WERI-Rb-1 (cell line): ENCODE data around the gene CIROP.

Experiments
- DNase-seq: peaks from one replicate; pipeline ENCODE4 v3.0.0-alpha.2; 2020
- H3K27ac ChIP-seq: fragments of 250-450 bp; sonication (Bioruptor Pico); 2 replicates; pipeline ENCODE4 v1.5.1; 2020; ENCODE audit warnings: mild to moderate bottlenecking, moderate library complexity
- H3K27me3 ChIP-seq: fragments of 250-450 bp; sonication (Bioruptor Pico); 2 replicates; pipeline ENCODE4 v1.5.1; 2021; ENCODE audit warnings: mild to moderate bottlenecking, low read depth, moderate library complexity; ENCODE audit not compliant: insufficient read depth, severe bottlenecking
- H3K36me3 ChIP-seq: fragments of 250-450 bp; sonication (Bioruptor Pico); 2 replicates; pipeline ENCODE4 v1.5.1; 2020; ENCODE audit warnings: mild to moderate bottlenecking, moderate library complexity
- H3K4me3 ChIP-seq: 2 replicates; pipeline ENCODE4 v1.5.1; 2011; ENCODE audit warnings: low read depth, mild to moderate bottlenecking, control low read depth, low read length
- H3K9me3 ChIP-seq: fragments of 250-450 bp; sonication (Bioruptor Pico); 2 replicates; pipeline ENCODE4 v1.5.1; 2021; ENCODE audit warnings: mild to moderate bottlenecking, moderate library complexity; ENCODE audit not compliant: severe bottlenecking
- CTCF ChIP-seq: IDR thresholded peaks from 2 replicates; pipeline ENCODE4 v1.5.1; 2011; ENCODE audit warnings: low read depth, mild to moderate bottlenecking, control low read depth, inconsistent platforms, low read length

The CIROP gene

GRCh38 chr14:23097786-23098185, 7.0 kb downstream of the CIROP start:
- no peak for DNase-seq
- TF ChIP-seq CTCF: no peak
- H3K4me3 ChIP-seq: no peak overlapping the region

GRCh38 chr14:23095196-23096108, 9.3 kb downstream of the CIROP start, which contains the start of gene C14orf119:
Gene C14orf119, plus strand, starts transcription at chr14:23095505. Its CDS starts 2,154 bp downstream, at chr14:23097659.
- peak within 1 kb of the TSS; percentile 96 for H3K27ac ChIP-seq
- no peaks in the 10 kb centered on the region for H3K9me3 ChIP-seq
- H3K27me3 ChIP-seq: no peaks in the 10 kb centered on the region
- peak within 1 kb of the TSS; percentile 90 for H3K4me3 ChIP-seq
- no peak for TF ChIP-seq CTCF
- peak; percentile 99 for DNase-seq
- peaks cover 52% of the 10 kb centered on the region for H3K36me3 ChIP-seq

More at GRCh38 chr14:23097786-23098185, 7.0 kb downstream of the CIROP start:
- peaks cover 31% of the 10 kb centered on the region for H3K36me3 ChIP-seq
- no peaks in the 10 kb centered on the region for H3K27me3 ChIP-seq
- no peaks in the 10 kb centered on the region for H3K9me3 ChIP-seq
- H3K27ac ChIP-seq: no peak overlapping the region

- H3K4me3 ChIP-seq: peak within 1 kb of the TSS; percentile 90
- peak; percentile 90 for DNase-seq
- peaks cover 59% of the 10 kb centered on the region for H3K36me3 ChIP-seq
- no peaks in the 10 kb centered on the region for H3K27me3 ChIP-seq
- peak within 1 kb of the TSS; percentile 96 for H3K27ac ChIP-seq
- no peaks in the 10 kb centered on the region for H3K9me3 ChIP-seq
- no peak for TF ChIP-seq CTCF
Observed at GRCh38 chr14:23094666-23095195, 10.1 kb downstream of the CIROP start, which contains the start of gene ACIN1. Gene ACIN1, minus strand, starts transcription at chr14:23095136. Its CDS starts 24 bp downstream, at chr14:23095112.

GRCh38 chr14:23093991-23094665, 10.7 kb downstream of the CIROP start:
- peak overlapping the region; percentile 90 for H3K4me3 ChIP-seq
- H3K27ac ChIP-seq: peak overlapping the region; percentile 96
- H3K9me3 ChIP-seq: no peaks in the 10 kb centered on the region
- TF ChIP-seq CTCF: 0 out of 2 replicates have a peak, but pooled peaks have one; percentile 9
- H3K27me3 ChIP-seq: no peaks in the 10 kb centered on the region
- no peak for DNase-seq
- peaks cover 65% of the 10 kb centered on the region for H3K36me3 ChIP-seq

GRCh38 chr14:23093526-23093925, 11.3 kb downstream of the CIROP start:
- no peaks in the 10 kb centered on the region for H3K9me3 ChIP-seq
- H3K36me3 ChIP-seq: peaks cover 68% of the 10 kb centered on the region
- no peaks in the 10 kb centered on the region for H3K27me3 ChIP-seq
- no peak for TF ChIP-seq CTCF
- no peak for DNase-seq
- H3K4me3 ChIP-seq: no peak overlapping the region
- H3K27ac ChIP-seq: no peak overlapping the region
